Measurements from ENCODE around the gene EYA3.

Gene EYA3

DNA sequence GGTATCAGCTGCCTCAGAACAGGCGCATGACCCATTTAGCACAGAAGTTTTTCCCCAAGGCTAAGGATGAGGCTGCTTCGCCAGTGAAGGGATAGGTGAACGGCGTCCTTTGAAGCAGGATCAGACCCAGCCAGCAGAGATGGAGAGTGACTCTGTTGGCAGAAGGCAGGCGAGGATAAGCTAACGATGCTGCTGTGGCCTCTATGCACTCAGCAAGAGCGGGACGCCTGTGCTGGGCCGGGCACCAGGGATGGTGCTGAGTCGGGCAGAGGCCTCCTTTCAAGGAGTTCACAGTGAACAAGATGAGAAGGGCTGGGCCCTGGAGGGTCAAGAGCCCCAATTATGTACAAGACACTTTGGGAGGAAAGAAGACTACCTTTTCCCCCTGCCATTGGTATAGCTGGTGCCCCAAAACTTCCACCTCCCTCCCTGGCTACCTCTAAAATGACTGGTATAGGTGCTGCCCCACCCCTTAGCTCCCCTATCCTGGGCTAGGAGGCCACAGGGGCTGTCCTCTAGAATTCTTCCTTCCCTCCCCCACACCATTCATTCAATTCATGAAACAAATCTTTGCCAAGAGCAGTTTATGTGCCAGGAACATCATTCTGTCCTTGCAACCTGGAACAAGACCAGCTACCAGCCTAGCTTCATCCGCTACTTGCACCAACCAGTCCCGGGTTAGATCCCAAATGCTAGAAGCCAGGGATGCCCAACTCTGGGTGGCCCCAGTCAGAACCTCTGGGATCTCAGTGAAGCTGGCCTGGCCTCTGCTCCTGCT, 121.1 kb downstream of the EYA3 start:
- DNase-seq = no peak

DNA sequence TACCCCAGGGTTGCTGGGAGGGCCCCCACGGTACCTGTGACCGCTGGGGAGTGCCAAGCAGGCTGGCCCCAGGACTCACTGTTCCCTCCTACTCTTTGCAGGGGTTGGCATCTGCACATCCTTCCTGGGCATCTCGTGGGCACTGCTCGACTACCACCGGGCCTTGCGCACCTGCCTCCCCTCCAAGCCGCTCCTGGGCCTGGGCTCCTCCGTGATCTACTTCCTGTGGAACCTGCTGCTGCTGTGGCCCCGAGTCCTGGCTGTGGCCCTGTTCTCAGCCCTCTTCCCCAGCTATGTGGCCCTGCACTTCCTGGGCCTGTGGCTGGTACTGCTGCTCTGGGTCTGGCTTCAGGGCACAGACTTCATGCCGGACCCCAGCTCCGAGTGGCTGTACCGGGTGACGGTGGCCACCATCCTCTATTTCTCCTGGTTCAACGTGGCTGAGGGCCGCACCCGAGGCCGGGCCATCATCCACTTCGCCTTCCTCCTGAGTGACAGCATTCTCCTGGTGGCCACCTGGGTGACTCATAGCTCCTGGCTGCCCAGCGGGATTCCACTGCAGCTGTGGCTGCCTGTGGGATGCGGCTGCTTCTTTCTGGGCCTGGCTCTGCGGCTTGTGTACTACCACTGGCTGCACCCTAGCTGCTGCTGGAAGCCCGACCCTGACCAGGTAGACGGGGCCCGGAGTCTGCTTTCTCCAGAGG, 121.9 kb downstream of the EYA3 start:
- no peak for DNase-seq

DNA sequence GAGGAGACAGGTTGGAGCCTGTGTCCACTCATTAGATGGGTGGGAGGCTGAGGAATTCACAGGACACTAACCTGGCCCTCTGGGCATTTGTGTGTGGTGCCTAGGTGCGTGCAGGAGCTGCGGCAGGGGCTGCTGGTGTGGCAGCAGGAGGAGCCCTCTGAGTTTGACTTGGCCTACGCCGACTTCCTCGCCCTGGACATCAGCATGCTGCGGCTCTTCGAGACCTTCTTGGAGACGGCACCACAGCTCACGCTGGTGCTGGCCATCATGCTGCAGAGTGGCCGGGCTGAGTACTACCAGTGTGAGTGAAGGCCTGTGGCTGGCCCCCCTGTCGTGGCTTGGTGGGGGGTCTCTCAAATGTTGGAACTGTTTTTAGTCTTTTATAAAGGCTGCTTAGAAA, 125.0 kb downstream of the EYA3 start:
- DNase-seq = no peak

DNA sequence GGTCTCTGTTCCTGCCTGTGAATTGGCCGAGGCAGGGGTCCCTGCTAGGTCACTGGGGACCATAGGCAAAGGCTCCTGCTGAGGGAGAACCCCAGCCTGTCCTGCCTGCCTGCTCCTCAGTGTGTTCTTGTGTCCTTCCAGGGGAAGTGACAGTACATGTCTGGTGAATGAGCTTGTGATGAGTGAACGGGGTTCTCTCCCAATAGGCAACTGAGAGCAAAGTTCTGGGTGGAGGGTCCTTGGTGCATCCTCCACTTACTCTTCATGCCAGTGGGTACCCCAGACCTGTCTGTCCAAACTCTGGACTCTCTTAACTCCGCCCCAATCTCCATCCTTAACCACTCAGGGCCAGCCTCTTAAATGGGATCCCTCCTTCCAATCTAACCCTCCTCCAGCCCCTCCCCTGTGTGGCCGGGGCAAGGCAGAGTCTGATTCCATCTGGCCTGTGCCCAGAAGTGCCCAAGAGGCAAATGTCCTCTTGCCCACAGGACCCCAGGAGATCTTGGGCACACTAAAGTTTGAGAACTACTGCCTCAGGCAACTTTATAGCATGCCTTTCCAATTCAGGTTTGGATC, 126.7 kb downstream of the EYA3 start:
- no peak for DNase-seq

DNA sequence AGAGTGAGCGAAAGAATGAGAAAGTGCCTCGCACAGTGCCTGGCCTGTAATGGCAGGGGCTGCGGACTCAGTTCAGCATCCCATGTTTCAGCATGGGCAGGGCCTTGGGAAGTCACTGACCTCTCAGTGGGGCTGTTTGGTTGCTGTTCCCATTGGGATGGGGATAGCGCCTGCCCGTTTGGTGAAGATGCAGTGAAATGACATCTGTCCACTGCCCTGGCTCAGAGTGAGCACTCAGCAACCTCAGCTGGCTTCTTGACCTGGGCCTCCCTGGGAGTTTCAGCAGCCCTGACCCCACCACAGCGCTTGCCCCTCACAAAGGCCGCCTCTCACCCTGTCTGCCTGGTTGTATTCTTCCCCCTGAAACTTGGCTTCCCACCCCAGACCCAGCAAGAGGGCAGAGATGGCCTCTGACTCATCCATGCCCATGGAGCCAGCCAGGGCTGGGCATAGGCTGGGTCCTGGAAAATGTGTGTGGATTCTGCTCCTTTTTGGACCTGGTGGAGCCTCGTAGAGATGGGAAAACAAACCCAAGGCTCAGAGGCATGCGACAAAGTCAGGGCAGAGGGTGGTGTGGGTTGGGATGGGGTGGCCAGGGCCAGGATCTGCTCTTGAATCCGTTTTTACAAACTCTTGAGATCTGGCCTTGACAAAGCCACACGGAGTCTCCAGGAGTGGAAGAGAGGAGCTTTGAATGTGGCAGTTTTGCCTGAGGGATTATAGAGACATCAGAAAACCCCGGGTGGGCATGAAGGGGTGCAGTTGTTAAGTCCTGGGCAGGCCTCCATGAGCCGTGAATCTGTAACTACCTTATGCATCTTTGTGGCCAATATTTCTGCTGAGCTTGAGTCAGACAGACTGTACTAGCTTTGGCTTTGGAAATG, 127.4 kb downstream of the EYA3 start:
- DNase-seq = no peak

DNA sequence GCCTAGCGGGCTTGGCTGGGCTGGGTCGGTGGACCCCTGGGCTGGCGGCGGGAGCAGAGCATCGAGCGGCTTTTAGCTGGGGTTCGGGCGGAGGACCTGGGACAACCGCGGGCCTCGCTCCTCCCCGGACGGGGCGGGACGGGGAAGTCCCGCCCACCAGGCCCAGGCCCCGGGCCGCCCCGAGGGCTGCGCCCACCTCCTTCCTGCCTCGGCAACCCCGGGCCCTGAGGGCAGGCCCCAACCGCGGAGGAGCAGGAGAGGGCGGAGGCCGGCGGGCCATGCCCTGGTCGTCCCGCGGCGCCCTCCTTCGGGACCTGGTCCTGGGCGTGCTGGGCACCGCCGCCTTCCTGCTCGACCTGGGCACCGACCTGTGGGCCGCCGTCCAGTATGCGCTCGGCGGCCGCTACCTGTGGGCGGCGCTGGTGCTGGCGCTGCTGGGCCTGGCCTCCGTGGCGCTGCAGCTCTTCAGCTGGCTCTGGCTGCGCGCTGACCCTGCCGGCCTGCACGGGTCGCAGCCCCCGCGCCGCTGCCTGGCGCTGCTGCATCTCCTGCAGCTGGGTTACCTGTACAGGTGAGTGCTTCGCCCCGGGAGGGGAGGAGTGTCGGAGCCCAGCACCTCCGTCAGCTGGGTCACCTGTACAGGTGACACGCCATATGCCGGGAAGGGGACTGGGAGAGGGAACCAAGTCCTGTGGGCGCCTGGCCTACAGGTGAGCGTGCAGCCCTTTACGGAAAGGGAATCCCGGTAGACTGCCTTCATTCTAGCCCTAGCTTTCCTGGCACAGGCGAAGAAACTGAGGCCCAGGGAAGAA, 128.4 kb downstream of the EYA3 start, which contains the start of gene XKR8:
Gene XKR8, plus strand, starts transcription at position 182 of the 812 bp plus-strand sequence. Its CDS starts 97 bp downstream, at position 279.
- DNase-seq = peak; percentile 67

DNA sequence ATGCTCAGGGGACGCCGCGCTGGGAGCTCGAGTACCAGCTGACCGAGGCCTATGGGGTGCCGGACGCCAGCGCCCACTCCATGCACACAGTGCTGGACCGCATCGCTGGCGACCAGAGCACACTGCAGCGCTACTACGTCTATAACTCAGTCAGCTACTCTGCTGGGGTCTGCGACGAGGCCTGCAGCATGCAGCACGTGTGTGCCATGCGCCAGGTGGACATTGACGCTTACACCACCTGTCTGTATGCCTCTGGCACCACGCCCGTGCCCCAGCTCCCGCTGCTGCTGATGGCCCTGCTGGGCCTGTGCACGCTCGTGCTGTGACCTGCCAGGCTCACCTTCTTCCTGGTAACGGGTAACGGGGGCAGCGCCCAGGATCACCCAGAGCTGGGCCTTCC, 129.9 kb downstream of the EYA3 start:
- no peak for DNase-seq

DNA sequence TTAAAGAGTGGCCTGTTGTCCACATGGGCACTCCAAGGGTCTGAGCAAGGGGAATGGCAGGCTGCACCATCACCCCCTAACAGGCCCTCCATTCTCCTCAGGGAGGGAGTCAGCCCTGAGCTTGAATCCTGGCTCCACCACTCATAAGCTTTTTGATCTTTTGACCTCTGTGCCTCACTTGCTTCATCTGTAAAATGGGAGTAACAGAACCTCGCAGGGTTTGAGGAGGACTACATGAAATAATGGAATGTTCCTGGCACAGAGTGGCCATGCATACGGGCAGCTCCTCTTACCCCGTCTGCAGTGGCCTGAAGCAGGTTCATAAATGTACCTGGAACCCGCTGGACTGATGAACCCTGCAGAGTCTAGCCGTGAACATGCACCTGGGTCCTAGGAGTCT, 130.8 kb downstream of the EYA3 start:
- no peak for DNase-seq

DNA sequence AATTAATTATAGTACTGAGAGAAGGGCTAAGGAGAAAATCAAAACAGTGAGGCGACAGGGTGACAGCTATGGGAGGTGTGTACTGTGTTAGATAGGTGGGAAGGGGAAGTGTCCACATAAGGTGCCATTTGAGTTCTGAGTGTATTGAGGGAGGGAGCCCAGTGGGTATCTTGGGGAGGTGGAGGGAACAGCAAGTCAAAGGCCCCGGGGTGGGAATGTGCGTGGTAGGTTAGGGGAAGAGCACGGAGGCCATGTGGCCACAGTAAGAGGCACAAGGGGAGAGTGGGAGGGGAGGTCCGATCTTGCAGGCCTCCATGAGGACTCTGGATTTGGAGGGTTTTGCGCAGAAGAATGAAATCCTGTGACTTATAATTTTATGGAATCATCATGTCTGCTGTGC, 131.6 kb downstream of the EYA3 start:
- no peak for DNase-seq

DNA sequence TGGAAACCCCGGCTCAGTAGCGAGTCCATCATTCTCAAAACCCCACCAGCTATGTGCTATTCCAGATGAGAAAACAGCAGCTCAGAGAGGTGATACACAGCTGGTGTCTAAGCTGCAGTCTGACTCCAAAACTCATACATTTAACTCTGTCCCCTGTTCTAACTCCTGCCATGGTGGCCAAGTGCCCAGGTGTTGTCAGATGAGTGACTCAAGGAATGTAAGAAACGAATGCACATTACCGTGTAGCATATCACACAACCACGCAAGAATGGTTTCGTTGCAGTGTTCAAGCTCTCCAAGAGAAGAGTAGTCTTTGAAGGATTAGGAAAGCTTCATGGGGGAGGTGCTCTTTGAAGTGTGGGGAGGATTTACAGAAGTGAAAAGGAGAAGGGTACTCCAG, 133.3 kb downstream of the EYA3 start:
- no peak for DNase-seq

DNA sequence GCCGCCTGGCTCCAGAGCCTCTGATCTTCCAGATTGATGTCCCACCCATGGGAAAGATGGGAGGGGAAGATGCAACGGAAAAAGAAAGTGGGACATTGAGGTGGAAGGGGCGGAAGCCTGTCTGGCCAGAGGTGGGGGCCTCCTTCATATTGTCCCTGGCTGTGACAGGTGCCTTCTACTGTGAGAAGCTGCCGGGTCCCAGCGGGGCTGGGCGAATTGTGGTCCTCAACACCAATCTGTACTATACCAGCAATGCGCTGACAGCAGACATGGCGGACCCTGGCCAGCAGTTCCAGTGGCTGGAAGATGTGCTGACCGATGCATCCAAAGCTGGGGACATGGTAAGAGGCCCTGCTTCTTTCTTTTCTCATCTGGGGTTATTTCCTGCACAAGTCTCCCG, 134.2 kb downstream of the EYA3 start:
- no peak for DNase-seq

DNA sequence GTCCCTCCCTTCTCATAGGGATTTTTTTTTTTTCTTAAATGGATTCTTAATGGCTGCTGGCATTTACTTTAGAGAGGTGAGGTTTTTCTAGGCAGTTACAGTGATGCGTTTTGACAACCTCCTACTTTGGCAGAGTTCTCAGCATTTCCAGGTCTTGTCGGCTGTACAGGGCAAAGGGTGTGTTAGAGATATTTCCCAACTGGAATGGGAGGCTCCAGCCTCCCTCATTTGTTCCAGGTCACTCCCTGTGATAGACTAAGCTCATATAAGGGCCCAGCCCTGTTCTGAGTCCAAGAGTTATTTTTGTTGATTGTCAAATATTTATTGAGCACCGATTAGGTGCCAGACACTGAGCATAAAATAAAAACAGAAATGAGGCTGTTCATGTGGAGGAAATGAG, 136.3 kb downstream of the EYA3 start:
- no peak for DNase-seq

DNA sequence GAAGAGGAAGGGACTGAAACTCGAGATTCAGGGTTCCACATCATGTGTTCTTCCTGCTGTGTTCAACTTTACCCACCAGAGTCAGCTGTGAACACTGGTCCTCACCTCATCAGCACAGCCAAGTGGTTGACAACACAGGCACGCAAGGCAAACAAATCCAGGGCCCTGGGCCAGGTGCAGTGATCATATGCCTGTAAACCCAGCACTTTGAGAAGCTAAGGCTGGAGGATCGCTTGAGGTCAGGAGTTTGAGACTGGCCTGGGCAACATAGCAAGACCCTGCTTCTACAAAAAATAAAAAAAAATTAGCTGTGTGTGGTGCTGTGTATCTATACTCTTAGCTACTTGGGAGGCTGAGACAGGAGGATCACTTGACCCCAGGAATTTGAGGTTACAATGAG, 137.0 kb downstream of the EYA3 start:
- no peak for DNase-seq

DNA sequence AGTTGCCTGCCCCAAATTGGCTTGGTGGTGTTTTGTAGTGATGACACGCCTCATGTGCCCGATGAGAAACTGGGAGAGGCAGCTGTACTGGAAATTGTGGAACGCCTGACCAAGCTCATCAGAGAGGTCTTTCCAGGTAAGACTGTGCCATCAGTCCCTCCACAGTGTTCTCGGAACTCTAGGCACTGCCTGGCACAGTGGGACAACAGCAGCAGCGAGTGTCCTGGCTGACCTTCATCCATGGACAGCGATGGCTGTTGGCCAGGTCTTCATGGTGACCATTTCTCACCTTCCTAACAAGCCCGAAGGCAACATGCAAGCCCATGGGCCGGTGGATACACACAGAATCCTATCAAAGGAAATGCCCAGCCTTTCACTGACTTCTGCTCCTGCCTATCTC, 139.4 kb downstream of the EYA3 start:
- DNase-seq = no peak

DNA sequence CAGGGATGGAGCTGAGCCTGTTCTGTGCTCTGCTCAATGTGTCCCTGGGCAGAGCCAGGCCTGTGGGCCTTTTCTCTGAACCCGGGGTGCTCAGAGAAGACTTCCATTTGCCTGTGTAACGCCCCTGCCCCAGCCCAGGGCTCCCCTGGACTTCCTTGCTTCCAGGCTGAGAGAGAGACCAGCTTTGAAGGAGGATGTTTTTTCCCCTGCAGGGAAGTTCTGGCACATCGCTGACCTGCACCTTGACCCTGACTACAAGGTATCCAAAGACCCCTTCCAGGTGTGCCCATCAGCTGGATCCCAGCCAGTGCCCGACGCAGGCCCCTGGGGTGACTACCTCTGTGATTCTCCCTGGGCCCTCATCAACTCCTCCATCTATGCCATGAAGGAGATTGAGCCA, 143.4 kb downstream of the EYA3 start:
- no peak for DNase-seq

DNA sequence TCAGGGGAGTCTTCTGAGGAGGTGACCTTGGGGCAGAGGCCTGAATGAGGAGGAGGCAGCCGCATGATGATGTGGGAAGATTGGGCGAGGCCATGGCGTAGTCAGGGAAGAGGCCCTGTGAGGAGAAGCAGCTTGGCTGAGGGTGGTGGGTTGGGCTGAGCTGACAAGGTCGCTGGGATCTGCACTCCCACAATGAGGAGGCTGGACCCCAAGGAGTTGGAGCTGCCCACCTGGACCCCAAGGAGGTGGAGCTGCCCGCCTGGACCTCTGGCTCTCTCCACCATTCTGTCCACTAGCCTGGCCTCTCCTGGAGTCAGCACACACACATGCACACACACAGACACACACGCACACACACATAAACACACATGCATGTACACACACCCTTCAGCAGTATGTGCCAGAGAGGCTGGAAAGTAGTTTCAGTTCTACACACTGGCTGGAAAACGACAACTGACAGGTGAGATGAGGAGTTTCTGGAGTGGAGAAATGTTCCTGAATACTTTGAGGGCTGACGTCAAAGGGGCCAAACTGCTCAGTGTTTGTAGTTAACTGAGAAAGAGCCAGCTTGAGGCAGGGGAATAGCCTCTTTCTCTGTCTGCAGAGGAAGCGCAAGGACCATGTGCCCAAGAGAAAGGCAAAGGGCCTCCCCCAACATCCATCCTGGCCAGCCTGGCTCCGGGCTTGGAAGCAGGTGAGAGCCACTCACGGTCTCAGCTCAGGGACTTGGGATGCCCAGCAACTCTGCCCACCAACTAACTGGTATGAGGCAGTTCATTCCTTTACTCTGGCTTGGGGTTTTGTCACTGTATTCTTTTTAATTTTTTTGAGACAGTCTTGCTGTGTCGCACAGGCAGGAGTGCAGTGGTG, 146.5 kb downstream of the EYA3 start:
- DNase-seq = no peak

DNA sequence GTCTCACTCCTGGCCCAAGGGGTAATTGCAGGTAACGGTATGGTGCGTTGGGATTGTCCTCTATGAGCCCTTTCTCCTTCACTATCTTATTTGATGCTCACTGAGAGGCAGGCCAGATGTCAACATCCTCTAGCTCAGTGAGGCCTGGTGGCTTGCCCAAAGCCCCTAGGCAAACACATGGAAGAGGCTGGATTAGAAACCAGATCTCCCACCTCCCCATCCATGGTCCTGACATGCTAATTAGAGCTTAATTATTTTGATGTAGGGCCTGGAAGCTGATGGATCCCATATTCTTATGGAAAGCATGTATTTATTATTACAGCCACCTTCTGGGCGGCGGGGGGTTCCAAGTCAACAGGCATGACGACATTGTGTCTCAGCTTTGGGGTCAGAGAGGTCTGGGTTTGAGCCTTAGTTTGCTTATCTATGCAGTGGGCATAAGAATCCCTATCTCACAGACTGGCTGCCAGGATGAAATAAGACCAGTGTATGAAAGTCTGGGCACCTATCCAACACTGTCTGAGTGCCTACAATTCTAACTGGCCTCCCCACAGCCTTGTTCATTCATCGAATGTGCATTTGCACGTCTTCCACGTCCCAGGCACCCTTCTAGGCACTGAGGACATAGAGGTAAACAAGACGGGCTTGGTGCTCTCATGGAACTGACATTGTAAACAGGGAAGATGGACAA, 147.4 kb downstream of the EYA3 start:
- DNase-seq = no peak

DNA sequence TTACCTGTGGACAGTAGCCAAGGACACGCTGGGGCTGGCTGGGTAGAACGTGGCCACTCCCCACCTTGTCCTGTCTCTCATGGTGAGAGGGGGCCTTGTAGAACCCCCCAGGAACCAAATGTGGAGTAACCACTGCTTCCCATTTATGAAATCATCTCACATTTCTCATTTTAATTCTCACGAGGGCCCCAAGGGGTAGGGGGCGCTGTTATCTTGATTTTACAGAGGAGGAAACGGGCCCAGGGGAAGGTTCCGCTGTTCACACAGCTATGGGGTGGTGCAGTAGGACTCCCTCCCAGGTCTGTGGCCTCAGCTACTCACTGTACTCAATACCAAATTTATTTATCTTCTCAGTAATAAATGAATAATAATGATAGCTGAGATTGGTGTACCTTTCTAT, 148.1 kb downstream of the EYA3 start:
- peak; percentile 38 for DNase-seq

DNA sequence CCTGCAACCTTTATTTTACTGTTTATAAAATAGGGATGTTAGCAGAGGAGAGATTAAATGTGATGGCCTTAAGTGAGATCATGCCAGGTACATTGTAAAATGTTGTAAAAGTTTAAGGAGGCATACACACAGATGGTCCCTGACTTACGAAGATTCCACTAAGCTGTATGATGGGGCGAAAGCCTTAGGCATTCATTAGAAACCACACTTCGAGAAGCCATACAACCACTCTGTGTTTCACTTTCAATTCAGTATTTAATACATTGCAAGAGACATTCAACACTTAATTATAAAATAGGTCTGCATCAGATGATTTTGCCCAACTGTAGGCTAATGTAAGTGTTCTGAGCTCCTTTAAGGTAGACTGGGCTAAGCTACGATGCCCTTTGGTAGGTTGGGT, 149.9 kb downstream of the EYA3 start:
- no peak for DNase-seq

DNA sequence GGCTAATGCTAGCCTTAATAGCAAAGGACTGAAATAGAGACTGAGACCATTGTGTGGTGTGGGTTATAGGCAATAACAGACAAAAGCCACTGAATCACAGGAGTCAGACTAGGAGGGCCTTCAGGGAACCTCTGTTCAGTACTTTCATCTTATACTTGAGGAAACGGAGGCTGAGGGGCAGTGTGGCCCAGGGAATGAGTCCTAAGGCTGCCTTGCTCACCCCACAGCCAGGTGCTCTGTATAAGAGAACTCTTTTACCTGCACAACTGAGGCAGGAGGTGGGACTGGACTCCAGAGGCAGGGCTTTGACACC, 150.9 kb downstream of the EYA3 start:
- DNase-seq = no peak

DNA sequence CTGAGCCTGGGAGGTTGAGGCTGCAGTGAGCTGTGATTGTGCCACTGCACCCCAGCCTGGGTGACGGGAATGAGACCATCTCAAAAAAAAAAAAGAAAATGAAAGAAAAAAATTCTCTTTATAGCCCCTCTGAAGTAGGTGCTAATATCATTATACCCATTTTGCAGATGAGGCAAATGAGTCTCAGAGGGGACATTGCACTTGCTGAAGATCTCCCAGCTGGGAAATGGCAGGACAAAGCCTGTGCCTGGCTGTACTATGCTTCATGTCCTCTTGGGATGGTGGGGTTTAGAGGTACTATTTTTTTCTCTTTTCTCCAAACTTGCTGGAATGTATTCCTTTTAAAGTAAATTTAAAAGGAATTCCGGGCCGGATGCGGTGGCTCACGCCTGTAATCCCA, 152.0 kb downstream of the EYA3 start:
- no peak for DNase-seq

All from fibroblast of upper back skin (primary cell).